Bone marrow (tissue), 2 donors: Measurements from ENCODE around the gene CSKMT.
"Not testable (repeated sequence)": the region's sequence is repeated elsewhere in the genome, so short reads cannot be mapped to it uniquely, and the experiment has no call there.

Source experiments
- DNase-seq, 2 donors: peaks; one replicate each; lab custom pipeline; 2025; lab: John Stamatoyannopoulos, UW

Gene CSKMT

DNA sequence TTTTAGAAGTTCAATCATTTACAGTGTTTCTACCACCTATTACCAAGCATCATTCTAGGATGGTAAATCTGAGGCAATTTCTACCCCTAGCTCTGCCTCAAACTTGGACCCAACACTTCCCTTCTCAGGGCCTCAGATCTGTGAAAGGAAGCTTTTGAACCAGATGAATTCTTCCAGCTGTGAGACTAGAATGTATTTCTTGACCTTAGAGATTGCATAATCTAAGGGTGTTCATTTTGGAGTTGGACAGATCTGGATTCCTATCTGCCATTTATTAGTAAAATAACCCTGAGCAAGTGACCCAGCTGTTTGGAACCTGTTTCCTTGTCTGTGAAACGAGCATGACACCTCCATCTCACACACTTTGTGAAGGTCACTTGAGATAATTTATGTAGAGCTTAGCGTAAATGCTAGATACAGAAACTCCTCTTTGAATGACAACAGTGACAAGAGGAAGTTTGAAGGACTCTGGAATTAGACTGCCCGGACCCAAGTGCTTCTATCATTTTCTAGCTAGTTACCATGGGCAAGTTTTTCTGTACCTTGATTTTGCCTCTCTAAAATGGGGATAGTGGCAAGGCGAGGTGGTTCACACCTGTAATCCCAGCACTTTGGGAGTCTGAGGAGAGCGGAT lies 8.2 kb upstream of the CSKMT start:
- DNase-seq: no peak

DNA sequence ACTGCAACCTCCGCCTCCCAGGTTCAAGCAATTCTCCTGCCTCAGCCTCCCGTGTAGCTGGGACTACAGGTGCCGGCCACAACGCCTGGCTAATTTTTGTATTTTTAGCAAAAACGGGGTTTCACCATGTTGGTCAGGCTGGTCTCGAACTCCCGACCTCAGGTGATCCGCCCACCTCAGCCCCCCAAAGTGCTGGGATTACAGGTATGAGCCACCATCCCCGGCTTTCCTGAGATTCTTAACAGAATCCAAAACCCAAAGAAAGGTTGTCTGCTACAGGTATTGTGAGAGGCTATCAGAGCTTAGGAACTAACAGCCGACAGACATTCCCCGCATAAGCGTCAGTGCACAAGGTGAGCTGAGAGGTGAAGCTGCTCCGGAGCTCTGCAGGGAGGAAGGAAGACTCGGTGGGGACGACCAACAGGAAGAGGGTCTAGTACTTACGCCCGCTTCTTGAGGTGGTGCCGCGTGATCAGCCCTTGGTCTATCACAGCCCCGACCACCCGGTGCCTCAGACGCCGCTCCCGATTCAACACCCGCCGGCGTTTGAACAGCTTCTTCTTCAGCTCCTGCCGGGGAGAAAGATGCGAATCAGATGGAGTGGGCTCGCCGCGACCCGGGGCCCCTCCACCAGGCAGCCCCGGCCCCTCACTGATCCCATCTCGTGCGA lies 572 bp upstream of the CSKMT start:
- peak in 1 of 2 donors; percentile 62 for DNase-seq

- peak in 1 of 2 donors; percentile 54 for DNase-seq
Measured at GRCh38 chr11:62665599-62666258, 617 bp downstream of the CSKMT start.

DNA sequence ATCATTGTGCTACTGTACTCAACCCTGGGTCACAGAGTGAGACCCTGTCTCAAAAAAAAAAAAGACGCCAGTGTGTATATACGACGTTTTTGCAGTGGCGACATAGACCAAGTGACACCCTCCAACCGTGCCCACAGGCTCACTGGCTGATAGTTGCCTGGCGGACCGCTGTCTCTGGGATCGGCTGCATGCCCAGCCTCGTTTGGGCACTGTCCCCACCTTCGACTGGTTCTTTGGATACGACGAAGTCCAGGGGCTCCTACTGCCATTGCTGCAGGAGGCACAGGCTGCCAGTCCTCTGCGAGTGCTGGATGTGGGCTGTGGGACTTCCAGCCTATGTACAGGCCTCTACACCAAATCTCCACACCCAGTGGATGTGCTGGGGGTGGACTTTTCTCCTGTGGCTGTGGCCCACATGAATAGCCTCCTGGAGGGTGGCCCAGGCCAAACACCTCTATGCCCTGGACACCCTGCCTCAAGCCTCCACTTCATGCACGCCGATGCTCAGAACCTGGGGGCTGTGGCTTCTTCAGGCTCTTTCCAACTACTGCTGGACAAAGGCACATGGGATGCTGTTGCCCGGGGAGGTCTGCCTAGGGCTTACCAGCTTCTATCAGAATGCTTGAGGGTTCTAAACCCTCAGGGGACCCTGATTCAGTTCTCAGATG lies 1.3 kb downstream of the CSKMT start:
- DNase-seq: no peak

DNA sequence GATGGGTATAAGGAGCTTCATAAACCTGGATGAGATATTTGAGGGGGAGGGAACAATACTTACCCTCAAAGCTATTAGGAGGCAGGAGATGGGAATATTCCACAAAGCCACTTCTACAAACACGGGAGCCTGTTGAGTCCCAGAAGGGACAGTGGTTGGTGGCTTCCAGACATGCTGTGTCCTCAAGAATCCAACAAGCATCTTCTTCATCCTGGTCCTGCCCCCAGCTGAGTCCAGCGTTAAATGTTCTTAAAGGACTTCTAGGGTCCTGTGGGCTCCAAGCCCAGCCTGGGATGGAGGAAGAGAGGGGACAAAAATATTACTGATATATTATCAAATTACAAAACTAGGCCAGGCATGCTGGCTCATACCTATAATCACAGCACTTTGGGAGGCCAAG lies 2.3 kb downstream of the CSKMT start:
- no peak for DNase-seq

DNA sequence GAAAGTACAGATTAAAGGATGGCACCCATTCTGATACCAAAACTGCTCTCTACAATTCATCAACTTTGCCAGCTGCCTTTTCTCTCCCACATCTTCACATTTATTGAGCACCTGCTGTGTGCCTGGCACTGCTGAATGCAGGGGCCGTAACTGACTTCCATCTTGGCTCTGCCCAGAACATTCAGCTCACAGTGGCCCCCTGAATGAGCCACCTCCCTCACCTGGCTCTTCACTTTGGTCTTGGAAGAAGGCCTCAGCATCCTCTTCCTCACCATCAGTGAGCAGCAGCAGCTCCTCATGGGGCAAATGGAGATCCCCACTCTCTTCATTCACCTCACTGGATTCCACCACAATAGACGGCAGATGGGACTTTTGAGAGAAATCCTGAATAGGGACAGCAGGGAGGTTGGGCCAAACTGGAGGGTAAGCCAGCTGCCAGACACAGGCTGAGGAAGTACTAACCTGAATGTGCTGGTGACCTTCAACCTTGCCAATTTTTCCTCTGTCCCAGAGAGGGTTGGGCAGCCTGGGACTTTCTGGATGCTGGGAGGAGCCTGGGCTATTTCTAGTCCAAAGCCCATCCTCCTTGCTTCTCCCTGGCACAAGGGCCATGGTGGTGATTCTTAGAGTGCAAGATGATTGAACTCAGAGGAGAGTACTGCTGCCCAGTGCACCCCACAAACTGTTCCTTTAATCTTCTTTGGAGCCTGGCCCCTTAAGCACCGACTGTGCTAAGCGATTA lies 4.5 kb downstream of the CSKMT start:
- DNase-seq: no peak

GRCh38 chr11:62671236-62671607 lies 6.1 kb downstream of the CSKMT start:
- no peak for DNase-seq

- DNase-seq: peak; percentile 75 to 76
Measured at GRCh38 chr11:62671608-62672389, 6.7 kb downstream of the CSKMT start, which contains the start of the genes LBHD1 and UQCC3. TSS of gene LBHD1 (minus strand) at chr11:62672267. CDS start at chr11:62670031, 2,236 bp downstream. TSS of gene UQCC3 (plus strand) at chr11:62671673. CDS start at chr11:62671746, 73 bp downstream.

GRCh38 chr11:62673196-62673525 lies 8.0 kb downstream of the CSKMT start:
- DNase-seq: no peak

GRCh38 chr11:62675415-62675814 lies 10.3 kb downstream of the CSKMT start:
- not testable (repeated sequence) for DNase-seq

DNA sequence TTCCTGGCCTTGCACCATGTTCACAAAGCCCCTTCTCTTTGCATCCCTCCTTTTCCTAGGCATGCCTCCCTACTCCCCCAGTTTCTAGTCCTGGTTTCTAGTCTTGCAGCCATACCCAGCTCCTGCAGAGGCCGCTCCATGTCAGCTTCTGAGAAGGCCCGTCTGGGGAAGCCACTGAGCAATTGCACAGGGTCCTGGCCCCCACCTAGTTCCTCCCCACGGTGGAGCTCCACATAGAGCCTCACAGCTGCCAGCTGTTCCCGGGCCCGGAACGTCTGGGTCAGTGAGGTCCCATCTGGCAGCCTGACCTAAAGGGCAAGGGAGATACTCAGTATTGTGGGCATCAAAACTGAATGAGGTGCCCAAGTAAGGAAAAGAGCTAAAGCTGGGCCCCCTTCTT lies 11.6 kb downstream of the CSKMT start:
- no peak for DNase-seq

- DNase-seq: no peak
Measured at GRCh38 chr11:62677156-62677555, 12.0 kb downstream of the CSKMT start.

DNA sequence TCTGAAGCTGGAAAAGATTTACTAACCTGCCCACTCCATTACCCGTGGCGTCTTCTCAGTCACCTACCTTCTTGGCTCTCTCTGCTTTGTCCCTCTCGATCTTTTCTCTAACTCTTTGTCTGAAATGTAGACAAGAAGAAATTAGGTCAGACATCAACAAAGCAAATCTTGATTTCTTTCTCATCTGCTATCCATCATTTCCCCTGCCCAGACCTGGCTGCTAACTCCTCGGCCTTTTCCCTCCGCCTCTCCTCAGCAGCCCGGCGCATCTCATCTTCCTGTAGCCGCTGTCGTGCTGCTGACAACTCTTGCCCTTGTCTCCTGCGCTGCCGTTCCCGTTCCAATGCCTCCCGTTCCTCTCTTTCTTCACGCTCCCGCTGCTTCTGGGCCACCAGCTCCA lies 12.6 kb downstream of the CSKMT start:
- no peak for DNase-seq

GRCh38 chr11:62678433-62678769 lies 13.3 kb downstream of the CSKMT start:
- no peak for DNase-seq

DNA sequence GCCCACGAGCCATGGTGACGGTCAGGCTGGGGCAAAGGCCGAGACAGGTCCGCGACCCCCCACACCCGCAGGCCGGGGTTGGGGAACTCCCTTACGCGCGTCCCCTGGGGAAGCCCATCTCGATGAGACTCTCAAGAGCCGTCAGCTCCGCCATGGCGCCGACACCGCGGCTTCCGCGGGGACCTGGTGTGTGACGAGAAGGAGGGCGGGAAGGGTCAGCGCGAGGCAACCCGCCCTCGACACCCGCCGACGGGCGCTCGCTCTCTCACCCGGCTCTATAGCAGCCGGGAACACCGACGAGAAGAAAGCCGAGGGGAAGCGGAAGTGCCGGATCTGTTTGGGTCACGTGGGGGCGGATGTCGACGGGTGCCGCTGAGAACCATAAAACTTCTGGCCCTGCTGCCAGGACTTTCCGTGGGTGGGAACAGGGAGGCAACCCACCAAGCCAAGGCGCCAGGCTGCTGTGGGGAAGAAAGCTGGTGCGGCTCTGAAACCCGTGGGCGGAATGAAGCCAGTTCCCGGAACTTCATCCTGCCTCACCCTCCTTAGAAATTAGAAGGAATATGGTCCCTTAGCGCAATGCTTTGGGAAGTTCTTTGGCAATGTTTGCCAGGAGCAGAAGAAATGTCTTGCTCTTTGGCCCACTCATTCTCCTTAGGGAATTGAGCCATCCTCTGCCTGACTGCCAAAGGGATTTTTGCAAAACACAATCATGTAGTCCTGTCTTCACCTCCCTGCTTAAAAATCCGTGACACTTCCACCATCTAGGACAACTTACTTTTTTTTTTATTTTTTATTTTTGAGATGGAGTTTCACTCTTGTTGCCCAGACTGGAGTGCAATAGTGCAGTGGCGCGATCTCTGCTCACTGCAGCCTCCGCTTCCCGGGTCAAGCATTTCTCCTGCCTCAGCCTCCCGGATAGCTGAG lies 13.9 kb downstream of the CSKMT start, which contains the start of gene UBXN1:
Gene UBXN1, minus strand, starts transcription at position 304 of the 927 bp plus-strand sequence. Its CDS starts 150 bp downstream, at position 154.
- peak; percentile 83 to 87 for DNase-seq

- peak in 1 of 2 donors; percentile 62 for DNase-seq
Measured at GRCh38 chr11:62680825-62681240, 15.7 kb downstream of the CSKMT start.

DNA sequence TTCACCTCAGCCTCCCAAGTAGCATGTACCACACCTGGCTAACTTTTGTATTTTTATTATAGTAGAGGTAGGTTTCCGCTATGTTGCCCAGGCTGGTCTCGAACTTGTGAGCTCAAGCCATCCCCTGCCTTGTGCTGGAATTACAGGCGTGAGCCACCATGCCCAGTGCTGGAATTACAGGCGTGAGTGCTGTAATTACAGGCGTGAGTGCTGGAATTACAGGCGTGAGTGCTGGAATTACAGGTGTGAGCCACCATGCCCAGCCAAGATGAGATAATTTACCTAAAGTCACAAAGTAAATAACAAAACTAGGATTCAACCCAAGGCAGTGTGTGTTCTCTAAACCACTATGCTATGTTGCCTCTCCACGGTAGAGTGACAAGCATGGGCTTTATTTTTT lies 17.4 kb downstream of the CSKMT start:
- DNase-seq: no peak

DNA sequence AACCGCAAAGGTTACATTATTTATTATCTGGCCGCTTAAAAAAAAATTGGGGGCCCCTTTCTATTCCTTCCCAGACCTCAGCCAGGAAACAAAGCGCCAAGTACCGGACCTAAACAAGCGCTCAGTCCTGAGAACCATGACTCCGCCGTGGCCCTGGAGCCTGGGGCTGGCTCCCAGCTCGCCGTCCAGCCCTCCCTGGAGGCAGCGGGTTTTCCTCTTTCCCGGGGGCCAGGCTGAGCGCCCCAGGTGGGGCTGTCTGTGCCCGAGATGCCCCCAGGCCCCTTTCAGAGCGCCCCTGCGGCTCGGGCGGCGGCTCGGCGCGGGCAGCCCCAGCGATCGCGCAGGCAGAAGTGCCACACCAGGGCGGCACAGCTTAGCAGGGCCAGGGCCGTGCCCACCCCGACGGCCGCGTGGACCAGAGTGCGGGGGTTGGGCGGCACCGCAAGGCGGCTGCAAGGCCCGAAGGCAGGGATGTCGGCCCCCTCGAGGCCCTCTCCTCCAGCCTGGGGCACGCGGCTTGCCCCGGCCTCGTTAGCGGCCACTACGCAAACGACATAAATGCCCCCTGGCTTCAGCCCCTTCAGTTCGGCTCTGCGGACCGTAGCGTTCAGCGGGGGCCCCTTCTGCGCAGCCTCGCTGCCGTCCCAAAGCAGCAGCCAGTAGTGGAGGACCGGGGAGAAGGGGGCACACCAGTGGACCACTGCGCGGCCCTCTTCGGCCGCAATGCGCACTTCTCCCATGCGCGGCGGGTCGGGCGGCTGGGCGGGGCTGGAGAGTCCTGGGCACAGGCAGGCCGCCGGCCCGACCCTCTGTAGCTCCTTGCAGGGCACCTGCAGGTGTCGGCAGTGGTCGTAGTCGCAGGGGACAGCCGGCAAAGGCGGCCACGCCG lies 22.6 kb downstream of the CSKMT start:
- no peak for DNase-seq

- no peak for DNase-seq
Measured at GRCh38 chr11:62688491-62688890, 23.4 kb downstream of the CSKMT start.
